SH-SY5Y (cell line): Measurements from ENCODE around the gene TRPV6.

Experiments used
- GATA2 ChIP-seq: IDR thresholded peaks from 2 replicates; pipeline ENCODE4 v1.6.1; 2011; ENCODE audit warnings: mild to moderate bottlenecking, low read depth, low read length
- GATA3 ChIP-seq: IDR thresholded peaks from 2 replicates; pipeline ENCODE4 v1.6.1; 2011; ENCODE audit warnings: low read depth, mild to moderate bottlenecking, low read length, moderate library complexity

TRPV6 gene

GRCh38 chr7:142896741-142897379 is 11.3 kb upstream of the TRPV6 start:
- TF ChIP-seq GATA3 = no peak
- no peak for TF ChIP-seq GATA2

GRCh38 chr7:142896151-142896550 is 10.6 kb upstream of the TRPV6 start:
- TF ChIP-seq GATA3 (no peak), GATA2 (no peak)

GRCh38 chr7:142894985-142895593 is 9.5 kb upstream of the TRPV6 start:
- TF ChIP-seq GATA3 = no peak
- TF ChIP-seq GATA2 = no peak

GRCh38 chr7:142894112-142894984 is 8.8 kb upstream of the TRPV6 start:
- TF ChIP-seq GATA2 (no peak), GATA3 (no peak)

GRCh38 chr7:142892951-142893350 is 7.4 kb upstream of the TRPV6 start:
- TF ChIP-seq GATA2 (no peak), GATA3 (no peak)

GRCh38 chr7:142891490-142892082 is 6.0 kb upstream of the TRPV6 start:
- TF ChIP-seq GATA2 = no peak
- TF ChIP-seq GATA3 = no peak

DNA sequence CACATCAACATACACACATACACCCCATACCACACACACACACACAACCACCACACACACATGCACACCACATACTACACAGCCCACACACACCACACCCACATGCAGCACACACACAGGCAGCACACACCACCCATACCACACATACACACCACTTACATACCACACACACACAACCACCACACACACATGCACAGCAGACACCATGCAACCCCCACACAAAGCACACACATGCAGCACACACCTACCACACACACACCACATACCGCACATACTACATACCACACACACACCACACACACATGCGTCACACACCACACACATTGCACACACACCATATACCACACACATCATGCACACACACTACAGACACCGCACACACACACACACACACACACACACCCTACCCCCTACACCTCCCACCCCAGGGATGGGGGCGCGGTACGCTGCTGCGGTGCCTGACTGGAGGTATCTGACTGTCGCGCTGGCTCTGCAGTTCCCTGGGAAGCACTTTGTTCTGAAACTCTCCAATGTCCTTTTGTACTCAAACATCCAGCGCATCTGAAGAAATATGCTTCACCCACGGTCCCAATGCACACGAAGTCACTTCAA is 5.4 kb upstream of the TRPV6 start:
- TF ChIP-seq GATA3 = no peak
- TF ChIP-seq GATA2 = no peak

DNA sequence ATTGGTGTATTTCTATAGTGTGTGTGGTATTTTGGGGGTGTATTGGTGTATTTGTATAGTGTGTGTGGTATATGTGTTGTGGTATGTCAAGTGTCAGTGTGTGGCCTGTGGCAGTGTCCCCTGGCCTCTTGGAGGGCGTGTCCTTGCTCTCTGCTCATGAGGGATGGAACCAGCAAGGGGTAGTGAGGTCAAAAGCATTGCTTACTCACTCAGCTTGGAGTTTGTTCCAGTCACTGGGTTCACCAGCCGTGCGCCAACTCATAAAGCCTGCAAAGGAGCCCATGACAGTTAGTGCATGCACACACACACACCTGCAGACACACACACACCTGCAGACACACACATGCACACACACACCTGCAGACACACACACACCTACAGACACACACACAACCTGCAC is 4.3 kb upstream of the TRPV6 start:
- TF ChIP-seq GATA2 = no peak
- TF ChIP-seq GATA3 = no peak

GRCh38 chr7:142887282-142888015 is 1.9 kb upstream of the TRPV6 start:
- TF ChIP-seq GATA2 = no peak
- no peak for TF ChIP-seq GATA3

DNA sequence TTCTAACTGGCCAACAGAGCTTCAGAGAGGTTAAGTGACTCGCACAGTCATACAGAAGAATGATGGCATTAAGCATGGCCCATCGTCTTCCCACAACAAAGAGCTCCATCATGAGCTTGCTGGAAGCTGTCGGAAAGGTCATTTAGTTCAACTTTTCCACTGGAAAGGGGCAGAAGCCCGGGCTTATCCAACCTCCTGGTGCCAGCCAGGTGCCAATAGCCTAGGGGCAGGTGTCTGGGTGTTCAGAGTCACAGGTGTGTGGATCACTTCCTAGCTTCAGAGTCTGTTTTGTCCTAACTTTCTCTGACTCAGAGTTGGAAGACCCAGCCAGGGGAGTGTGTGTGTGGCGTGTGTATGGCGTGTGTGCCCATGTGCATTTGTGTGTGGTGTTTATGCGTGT is 1.3 kb upstream of the TRPV6 start:
- TF ChIP-seq GATA3 (no peak), GATA2 (no peak)

GRCh38 chr7:142884286-142884640 is 1.3 kb downstream of the TRPV6 start:
- no peak for TF ChIP-seq GATA2
- no peak for TF ChIP-seq GATA3

- TF ChIP-seq GATA3 = no peak
- no peak for TF ChIP-seq GATA2
Observed at GRCh38 chr7:142883571-142884285, 1.8 kb downstream of the TRPV6 start.

DNA sequence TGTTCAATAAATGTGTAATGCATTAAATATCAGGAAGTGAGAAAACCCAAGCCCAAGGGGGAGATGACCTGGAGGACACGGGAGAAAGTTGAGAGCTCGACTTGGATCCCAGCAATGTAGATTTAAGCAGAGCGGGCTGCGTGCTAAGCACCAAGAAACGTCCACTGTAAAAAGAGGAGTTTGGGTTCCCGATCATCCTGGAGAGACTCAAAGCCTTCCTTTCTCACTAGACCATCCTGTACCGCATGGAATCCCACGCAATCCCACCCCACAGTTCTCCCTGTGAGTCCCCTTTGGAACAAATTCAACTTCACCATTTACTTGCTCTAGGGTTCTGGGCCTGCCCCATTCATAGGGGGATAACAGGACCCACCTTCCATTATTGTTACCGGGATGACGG is 2.4 kb downstream of the TRPV6 start:
- TF ChIP-seq GATA3 (no peak), GATA2 (no peak)

DNA sequence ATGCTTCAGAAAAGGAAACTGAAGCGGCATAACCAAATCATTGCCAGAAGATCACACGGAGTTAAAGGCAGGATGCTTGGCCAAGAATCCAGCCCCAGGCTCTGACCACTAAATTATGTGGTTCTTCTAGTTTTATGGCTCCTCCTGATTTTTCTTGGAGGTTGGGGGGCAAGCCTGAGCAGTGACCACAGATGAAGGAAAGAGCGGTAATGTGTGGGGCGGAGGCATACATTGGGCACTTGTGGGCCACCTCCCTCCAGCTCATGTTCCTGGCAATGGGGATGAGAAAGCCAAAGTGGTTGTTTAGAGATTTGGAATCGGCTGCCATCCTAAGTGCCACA is 3.2 kb downstream of the TRPV6 start:
- TF ChIP-seq GATA2 (no peak), GATA3 (no peak)
